Limb (tissue), 2 donors: ENCODE results near the gene NDC1.
"Not testable (repeated sequence)": the region's sequence is repeated elsewhere in the genome, so short reads cannot be mapped to it uniquely, and the experiment has no call there.

ENCODE experiments used
- DNase-seq, 2 donors: peaks; one replicate each; pipeline ENCODE4 v3.0.0-alpha.2; 2016; ENCODE audit errors: extremely low spot score in 2 of 2

Gene NDC1

GRCh38 chr1:53837924-53838653 is at the start of gene NDC1:
NDC1 (minus strand) TSS chr1:53838296; CDS start chr1:53838261, 35 bp downstream.
- DNase-seq = peak; percentile 95 to 98

GRCh38 chr1:53883600-53883999 is 45.5 kb upstream of the NDC1 start:
- DNase-seq = not testable (repeated sequence)

- DNase-seq = not testable (repeated sequence)
Measured at GRCh38 chr1:53881853-53882252, 43.8 kb upstream of the NDC1 start.

- peak in 1 of 2 donors; percentile 26 for DNase-seq
Measured at GRCh38 chr1:53878492-53879105, 40.5 kb upstream of the NDC1 start.

- DNase-seq = not testable (repeated sequence)
Measured at GRCh38 chr1:53875150-53875549, 37.1 kb upstream of the NDC1 start.

- no peak for DNase-seq
Measured at GRCh38 chr1:53871773-53872484, 33.8 kb upstream of the NDC1 start.

GRCh38 chr1:53871221-53871620 is 33.1 kb upstream of the NDC1 start:
- peak in 1 of 2 donors; percentile 17 for DNase-seq

- no peak for DNase-seq
Measured at GRCh38 chr1:53869454-53870117, 31.5 kb upstream of the NDC1 start.

GRCh38 chr1:53868565-53868964 is 30.5 kb upstream of the NDC1 start:
- DNase-seq = no peak

GRCh38 chr1:53862507-53862906 is 24.4 kb upstream of the NDC1 start:
- no peak for DNase-seq

GRCh38 chr1:53860967-53861411 is 22.9 kb upstream of the NDC1 start:
- DNase-seq = peak; percentile 54 to 74

- no peak for DNase-seq
Measured at GRCh38 chr1:53851571-53852285, 13.6 kb upstream of the NDC1 start.

GRCh38 chr1:53850082-53850673 is 12.1 kb upstream of the NDC1 start:
- no peak for DNase-seq

- no peak for DNase-seq
Measured at GRCh38 chr1:53847980-53848379, 9.9 kb upstream of the NDC1 start.

- no peak for DNase-seq
Measured at GRCh38 chr1:53842347-53842746, 4.3 kb upstream of the NDC1 start.

- no peak for DNase-seq
Measured at GRCh38 chr1:53838654-53838974, 518 bp upstream of the NDC1 start.

GRCh38 chr1:53837646-53837923 is 511 bp downstream of the NDC1 start:
- DNase-seq = no peak

- no peak for DNase-seq
Measured at GRCh38 chr1:53835491-53835890, 2.6 kb downstream of the NDC1 start.

GRCh38 chr1:53834776-53835175 is 3.3 kb downstream of the NDC1 start:
- DNase-seq = no peak

GRCh38 chr1:53833393-53833792 is 4.7 kb downstream of the NDC1 start:
- no peak for DNase-seq

- DNase-seq = no peak
Measured at GRCh38 chr1:53826367-53826766, 11.7 kb downstream of the NDC1 start.
